ENCODE data around the gene LIPA. TPM values are rescaled to one million over a fixed set of nuclear protein-coding genes. Genes with fewer than 3 reads are reported as not detected.

The LIPA gene
- total RNA-seq, 1 experiment from 2014 or later = 47.3 TPM

GRCh38 chr10:89283025-89283935 lies 31.7 kb upstream of the LIPA start:
- POLR2A ChIA-PET = no interaction called here
- DNase-seq (ENCODE audit: low spot score) (no peak), ATAC-seq (peak; percentile 68)
- Mint-ChIP-seq H3K9me3 (peaks cover 18% of the 10 kb centered on the region), H3K36me3 (peaks cover 18% of the 10 kb centered on the region), H3K4me1 (peaks cover 23% of the 10 kb centered on the region), H3K4me3 (no peak overlapping the region), H3K27me3 (ENCODE audit: low read depth) (no peaks in the 10 kb centered on the region), H3K27ac (peak overlapping the region; percentile 12; the same call in 1 of the 2 replicates)
- CTCF ChIA-PET = interaction anchor here (2.4 kb wide), 1 partner anchor 86 kb away, joined by 9 read pairs; no protein-coding TSS in a partner anchor
- TF ChIP-seq, protein P1, sequence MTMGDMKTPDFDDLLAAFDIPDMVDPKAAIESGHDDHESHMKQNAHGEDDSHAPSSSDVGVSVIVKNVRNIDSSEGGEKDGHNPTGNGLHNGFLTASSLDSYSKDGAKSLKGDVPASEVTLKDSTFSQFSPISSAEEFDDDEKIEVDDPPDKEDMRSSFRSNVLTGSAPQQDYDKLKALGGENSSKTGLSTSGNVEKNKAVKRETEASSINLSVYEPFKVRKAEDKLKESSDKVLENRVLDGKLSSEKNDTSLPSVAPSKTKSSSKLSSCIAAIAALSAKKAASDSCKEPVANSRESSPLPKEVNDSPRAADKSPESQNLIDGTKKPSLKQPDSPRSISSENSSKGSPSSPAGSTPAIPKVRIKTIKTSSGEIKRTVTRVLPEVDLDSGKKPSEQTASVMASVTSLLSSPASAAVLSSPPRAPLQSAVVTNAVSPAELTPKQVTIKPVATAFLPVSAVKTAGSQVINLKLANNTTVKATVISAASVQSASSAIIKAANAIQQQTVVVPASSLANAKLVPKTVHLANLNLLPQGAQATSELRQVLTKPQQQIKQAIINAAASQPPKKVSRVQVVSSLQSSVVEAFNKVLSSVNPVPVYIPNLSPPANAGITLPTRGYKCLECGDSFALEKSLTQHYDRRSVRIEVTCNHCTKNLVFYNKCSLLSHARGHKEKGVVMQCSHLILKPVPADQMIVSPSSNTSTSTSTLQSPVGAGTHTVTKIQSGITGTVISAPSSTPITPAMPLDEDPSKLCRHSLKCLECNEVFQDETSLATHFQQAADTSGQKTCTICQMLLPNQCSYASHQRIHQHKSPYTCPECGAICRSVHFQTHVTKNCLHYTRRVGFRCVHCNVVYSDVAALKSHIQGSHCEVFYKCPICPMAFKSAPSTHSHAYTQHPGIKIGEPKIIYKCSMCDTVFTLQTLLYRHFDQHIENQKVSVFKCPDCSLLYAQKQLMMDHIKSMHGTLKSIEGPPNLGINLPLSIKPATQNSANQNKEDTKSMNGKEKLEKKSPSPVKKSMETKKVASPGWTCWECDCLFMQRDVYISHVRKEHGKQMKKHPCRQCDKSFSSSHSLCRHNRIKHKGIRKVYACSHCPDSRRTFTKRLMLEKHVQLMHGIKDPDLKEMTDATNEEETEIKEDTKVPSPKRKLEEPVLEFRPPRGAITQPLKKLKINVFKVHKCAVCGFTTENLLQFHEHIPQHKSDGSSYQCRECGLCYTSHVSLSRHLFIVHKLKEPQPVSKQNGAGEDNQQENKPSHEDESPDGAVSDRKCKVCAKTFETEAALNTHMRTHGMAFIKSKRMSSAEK (CRISPR knock-in tag; IDR thresholded peaks at IDR 0.05; ENCODE audit: borderline replicate concordance) = no peak
- TF ChIP-seq, protein P2, sequence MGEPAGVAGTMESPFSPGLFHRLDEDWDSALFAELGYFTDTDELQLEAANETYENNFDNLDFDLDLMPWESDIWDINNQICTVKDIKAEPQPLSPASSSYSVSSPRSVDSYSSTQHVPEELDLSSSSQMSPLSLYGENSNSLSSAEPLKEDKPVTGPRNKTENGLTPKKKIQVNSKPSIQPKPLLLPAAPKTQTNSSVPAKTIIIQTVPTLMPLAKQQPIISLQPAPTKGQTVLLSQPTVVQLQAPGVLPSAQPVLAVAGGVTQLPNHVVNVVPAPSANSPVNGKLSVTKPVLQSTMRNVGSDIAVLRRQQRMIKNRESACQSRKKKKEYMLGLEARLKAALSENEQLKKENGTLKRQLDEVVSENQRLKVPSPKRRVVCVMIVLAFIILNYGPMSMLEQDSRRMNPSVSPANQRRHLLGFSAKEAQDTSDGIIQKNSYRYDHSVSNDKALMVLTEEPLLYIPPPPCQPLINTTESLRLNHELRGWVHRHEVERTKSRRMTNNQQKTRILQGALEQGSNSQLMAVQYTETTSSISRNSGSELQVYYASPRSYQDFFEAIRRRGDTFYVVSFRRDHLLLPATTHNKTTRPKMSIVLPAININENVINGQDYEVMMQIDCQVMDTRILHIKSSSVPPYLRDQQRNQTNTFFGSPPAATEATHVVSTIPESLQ (CRISPR knock-in tag; IDR thresholded peaks at IDR 0.05) = no peak
- TF ChIP-seq OVOL2 (CRISPR knock-in tag; IDR thresholded peaks at IDR 0.05; ENCODE audit: borderline replicate concordance) (no peak), ZNF423 (CRISPR knock-in tag; IDR thresholded peaks at IDR 0.05) (no peak), ETV6 (CRISPR knock-in tag; IDR thresholded peaks at IDR 0.05) (no peak), PREB (CRISPR knock-in tag; IDR thresholded peaks at IDR 0.05; ENCODE audit: borderline replicate concordance) (no peak)
- TF ChIP-seq, protein P3, sequence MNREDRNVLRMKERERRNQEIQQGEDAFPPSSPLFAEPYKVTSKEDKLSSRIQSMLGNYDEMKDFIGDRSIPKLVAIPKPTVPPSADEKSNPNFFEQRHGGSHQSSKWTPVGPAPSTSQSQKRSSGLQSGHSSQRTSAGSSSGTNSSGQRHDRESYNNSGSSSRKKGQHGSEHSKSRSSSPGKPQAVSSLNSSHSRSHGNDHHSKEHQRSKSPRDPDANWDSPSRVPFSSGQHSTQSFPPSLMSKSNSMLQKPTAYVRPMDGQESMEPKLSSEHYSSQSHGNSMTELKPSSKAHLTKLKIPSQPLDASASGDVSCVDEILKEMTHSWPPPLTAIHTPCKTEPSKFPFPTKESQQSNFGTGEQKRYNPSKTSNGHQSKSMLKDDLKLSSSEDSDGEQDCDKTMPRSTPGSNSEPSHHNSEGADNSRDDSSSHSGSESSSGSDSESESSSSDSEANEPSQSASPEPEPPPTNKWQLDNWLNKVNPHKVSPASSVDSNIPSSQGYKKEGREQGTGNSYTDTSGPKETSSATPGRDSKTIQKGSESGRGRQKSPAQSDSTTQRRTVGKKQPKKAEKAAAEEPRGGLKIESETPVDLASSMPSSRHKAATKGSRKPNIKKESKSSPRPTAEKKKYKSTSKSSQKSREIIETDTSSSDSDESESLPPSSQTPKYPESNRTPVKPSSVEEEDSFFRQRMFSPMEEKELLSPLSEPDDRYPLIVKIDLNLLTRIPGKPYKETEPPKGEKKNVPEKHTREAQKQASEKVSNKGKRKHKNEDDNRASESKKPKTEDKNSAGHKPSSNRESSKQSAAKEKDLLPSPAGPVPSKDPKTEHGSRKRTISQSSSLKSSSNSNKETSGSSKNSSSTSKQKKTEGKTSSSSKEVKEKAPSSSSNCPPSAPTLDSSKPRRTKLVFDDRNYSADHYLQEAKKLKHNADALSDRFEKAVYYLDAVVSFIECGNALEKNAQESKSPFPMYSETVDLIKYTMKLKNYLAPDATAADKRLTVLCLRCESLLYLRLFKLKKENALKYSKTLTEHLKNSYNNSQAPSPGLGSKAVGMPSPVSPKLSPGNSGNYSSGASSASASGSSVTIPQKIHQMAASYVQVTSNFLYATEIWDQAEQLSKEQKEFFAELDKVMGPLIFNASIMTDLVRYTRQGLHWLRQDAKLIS (CRISPR knock-in tag; IDR thresholded peaks at IDR 0.05; ENCODE audit: borderline replicate concordance) = no peak
- TF ChIP-seq, protein P4, sequence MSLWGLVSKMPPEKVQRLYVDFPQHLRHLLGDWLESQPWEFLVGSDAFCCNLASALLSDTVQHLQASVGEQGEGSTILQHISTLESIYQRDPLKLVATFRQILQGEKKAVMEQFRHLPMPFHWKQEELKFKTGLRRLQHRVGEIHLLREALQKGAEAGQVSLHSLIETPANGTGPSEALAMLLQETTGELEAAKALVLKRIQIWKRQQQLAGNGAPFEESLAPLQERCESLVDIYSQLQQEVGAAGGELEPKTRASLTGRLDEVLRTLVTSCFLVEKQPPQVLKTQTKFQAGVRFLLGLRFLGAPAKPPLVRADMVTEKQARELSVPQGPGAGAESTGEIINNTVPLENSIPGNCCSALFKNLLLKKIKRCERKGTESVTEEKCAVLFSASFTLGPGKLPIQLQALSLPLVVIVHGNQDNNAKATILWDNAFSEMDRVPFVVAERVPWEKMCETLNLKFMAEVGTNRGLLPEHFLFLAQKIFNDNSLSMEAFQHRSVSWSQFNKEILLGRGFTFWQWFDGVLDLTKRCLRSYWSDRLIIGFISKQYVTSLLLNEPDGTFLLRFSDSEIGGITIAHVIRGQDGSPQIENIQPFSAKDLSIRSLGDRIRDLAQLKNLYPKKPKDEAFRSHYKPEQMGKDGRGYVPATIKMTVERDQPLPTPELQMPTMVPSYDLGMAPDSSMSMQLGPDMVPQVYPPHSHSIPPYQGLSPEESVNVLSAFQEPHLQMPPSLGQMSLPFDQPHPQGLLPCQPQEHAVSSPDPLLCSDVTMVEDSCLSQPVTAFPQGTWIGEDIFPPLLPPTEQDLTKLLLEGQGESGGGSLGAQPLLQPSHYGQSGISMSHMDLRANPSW (CRISPR knock-in tag; conservative IDR thresholded peaks at IDR 0.05; ENCODE audit: low read depth) = no peak
